ENCODE data around the gene ABCC12.

ABCC12 gene

DNA sequence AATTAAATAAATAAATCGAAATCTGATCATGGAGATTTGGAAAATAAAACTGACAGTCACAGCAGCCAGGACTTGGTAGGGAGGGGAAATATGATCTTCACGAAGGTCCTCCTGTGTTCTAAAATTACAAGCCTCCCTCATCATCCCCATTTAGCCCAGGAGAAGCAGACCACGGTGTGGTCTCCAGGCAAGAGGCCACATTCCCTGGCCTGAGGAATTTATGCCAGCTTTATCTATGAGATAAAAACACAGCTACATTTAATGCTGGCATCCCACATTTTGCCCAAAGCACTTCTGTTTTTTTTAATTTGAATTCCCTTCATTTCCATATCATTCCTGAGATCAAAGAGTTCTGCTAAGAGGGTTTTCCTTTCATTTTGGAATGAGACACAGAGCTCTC is 43.2 kb downstream of the ABCC12 start:
- no peak overlapping the region for H4K91ac ChIP-seq (ENCODE audit: low read depth, low read length, poor library complexity)
- H2BK5ac ChIP-seq (ENCODE audit: low read length) = no peak overlapping the region
- H3K36me3 ChIP-seq (replicated peaks in 1 of 2; ENCODE audit: control insufficient read depth in 2 of 2, insufficient read depth in 2 of 2, low read length in 2 of 2) = no peaks in the 10 kb centered on the region
- H3K23ac ChIP-seq (ENCODE audit: low read depth, low read length, poor library complexity) = no peak overlapping the region
- no peak overlapping the region for H2BK12ac ChIP-seq (ENCODE audit: low read length)
- H2BK15ac ChIP-seq (ENCODE audit: low read length) = no peak overlapping the region
- no peaks in the 10 kb centered on the region for H3K79me1 ChIP-seq (ENCODE audit: low read depth, low read length)
- DNase-seq (ENCODE audit: low spot score) = no peak
- H2BK120ac ChIP-seq (ENCODE audit: low read depth, low read length) = no peak overlapping the region
- peaks cover 3 to 19% of the 10 kb centered on the region in 2 donors for H3K4me1 ChIP-seq (ENCODE audit: control insufficient read depth in 2 of 2, insufficient read depth in 1 of 2, low read depth in 1 of 2, low read length in 2 of 2)
- WGBS, 2 donors (ENCODE audit: extremely low coverage in 2 of 2, insufficient read length in 2 of 2, insufficient replicate concordance in 1 of 2) = no CpG with 5 or more reads among the region's 3 CpGs
- no peak overlapping the region for H2AFZ ChIP-seq (ENCODE audit: low read length)
- H3K4me3 ChIP-seq (ENCODE audit: low read length in 2 of 2) = no peak overlapping the region
- no peak overlapping the region for H2AK5ac ChIP-seq (ENCODE audit: low read depth, low read length)
- no peak overlapping the region for H3K27ac ChIP-seq (replicated peaks; ENCODE audit: low read length)
- H3K4me2 ChIP-seq (ENCODE audit: insufficient read depth, low read length, poor library complexity, severe bottlenecking) = no peak overlapping the region
- H3K9me3 ChIP-seq (replicated peaks in 1 of 2; ENCODE audit: control insufficient read depth in 2 of 2, insufficient read depth in 1 of 2, low read depth in 1 of 2, low read length in 2 of 2) = no peaks in the 10 kb centered on the region
- H3K14ac ChIP-seq (ENCODE audit: low read length) = no peak overlapping the region
- no peak overlapping the region for H3K9ac ChIP-seq (ENCODE audit: low read depth, low read length, poor library complexity)
- H4K8ac ChIP-seq (ENCODE audit: low read depth, low read length) = no peak overlapping the region
- no peak overlapping the region for H3K4ac ChIP-seq (ENCODE audit: low read length)
- H3K18ac ChIP-seq (ENCODE audit: low read length) = no peak overlapping the region
- H3K27me3 ChIP-seq (ENCODE audit: control insufficient read depth in 3 of 3, insufficient read depth in 3 of 3, low read depth in 1 of 3, low read length in 3 of 3) = peaks cover 0 to 3% (median 0%) of the 10 kb centered on the region in 3 experiments

GRCh38 chr16:48110982-48111381 is 44.8 kb downstream of the ABCC12 start:
- Histone ChIP-seq H3K27me3 (ENCODE audit: control insufficient read depth in 3 of 3, insufficient read depth in 3 of 3, low read depth in 1 of 3, low read length in 3 of 3) (peaks cover 0 to 3% (median 0%) of the 10 kb centered on the region in 3 experiments), H3K18ac (ENCODE audit: low read length) (no peak overlapping the region), H3K23ac (ENCODE audit: low read depth, low read length, poor library complexity) (no peak overlapping the region), H3K9ac (ENCODE audit: low read depth, low read length, poor library complexity) (no peak overlapping the region), H3K4me3 (ENCODE audit: low read length in 2 of 2) (no peak overlapping the region), H2BK120ac (ENCODE audit: low read depth, low read length) (no peak overlapping the region), H3K4me2 (ENCODE audit: insufficient read depth, low read length, poor library complexity, severe bottlenecking) (no peak overlapping the region), H3K79me1 (ENCODE audit: low read depth, low read length) (no peaks in the 10 kb centered on the region), H2AK5ac (ENCODE audit: low read depth, low read length) (no peak overlapping the region), H2BK5ac (ENCODE audit: low read length) (no peak overlapping the region), H4K8ac (ENCODE audit: low read depth, low read length) (no peak overlapping the region), H3K27ac (replicated peaks; ENCODE audit: low read length) (no peak overlapping the region), H3K4ac (ENCODE audit: low read length) (no peak overlapping the region), H2BK12ac (ENCODE audit: low read length) (no peak overlapping the region), H2AFZ (ENCODE audit: low read length) (no peak overlapping the region), H2BK15ac (ENCODE audit: low read length) (no peak overlapping the region), H3K36me3 (replicated peaks in 1 of 2; ENCODE audit: control insufficient read depth in 2 of 2, insufficient read depth in 2 of 2, low read length in 2 of 2) (no peaks in the 10 kb centered on the region), H4K91ac (ENCODE audit: low read depth, low read length, poor library complexity) (no peak overlapping the region), H3K4me1 (ENCODE audit: control insufficient read depth in 2 of 2, insufficient read depth in 1 of 2, low read depth in 1 of 2, low read length in 2 of 2) (peaks cover 3 to 16% of the 10 kb centered on the region in 2 donors), H3K14ac (ENCODE audit: low read length) (no peak overlapping the region), H3K9me3 (replicated peaks in 1 of 2; ENCODE audit: control insufficient read depth in 2 of 2, insufficient read depth in 1 of 2, low read depth in 1 of 2, low read length in 2 of 2) (no peaks in the 10 kb centered on the region)
- no peak for DNase-seq (ENCODE audit: low spot score)
- no CpG with 5 or more reads among the region's 5 CpGs for WGBS, 2 donors (ENCODE audit: extremely low coverage in 2 of 2, insufficient read length in 2 of 2, insufficient replicate concordance in 1 of 2)

DNA sequence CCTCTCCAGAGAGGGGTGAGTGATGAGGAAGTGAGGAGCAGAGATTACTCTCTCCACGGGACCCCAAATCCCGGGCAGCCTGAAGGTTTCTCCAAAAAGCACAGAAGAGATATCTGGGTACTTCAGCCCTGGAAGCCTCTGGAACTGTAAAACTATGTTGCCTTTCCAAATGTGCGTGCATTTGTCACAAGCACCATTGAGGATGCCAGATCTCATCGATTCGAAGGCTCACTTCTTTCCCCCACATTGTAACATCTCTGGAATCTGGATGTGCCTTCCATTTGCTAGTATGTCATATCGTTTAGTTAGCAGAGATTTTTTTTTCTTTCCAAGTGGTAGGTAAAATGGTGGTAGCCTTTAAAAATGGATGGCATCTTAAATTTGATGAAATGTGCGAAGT is 45.8 kb downstream of the ABCC12 start:
- Histone ChIP-seq H3K18ac (ENCODE audit: low read length) (peak overlapping the region; percentile 4), H2BK12ac (ENCODE audit: low read length) (no peak overlapping the region)

DNA sequence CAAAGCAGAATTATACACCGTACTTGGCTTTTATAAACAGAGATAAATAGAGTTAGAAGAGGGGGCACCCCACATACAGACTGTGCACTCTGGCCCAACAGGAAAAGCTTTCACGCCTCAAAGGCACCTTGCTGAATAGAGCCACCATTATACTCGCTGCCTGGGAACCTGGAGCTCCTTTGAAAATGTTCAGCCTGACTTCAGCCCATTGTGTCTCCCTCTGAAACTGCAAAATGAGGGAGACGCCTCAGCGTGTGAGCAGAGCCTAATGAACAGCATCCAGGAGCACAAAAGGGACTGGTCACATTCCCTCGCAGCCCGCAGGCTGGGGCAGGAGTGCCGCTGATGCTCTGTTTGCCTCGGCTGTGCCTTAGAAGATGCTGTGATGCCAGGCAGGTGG is 46.3 kb downstream of the ABCC12 start:
- Histone ChIP-seq H3K14ac (ENCODE audit: low read length) (no peak overlapping the region), H3K4ac (ENCODE audit: low read length) (no peak overlapping the region), H4K91ac (ENCODE audit: low read depth, low read length, poor library complexity) (no peak overlapping the region), H2AK5ac (ENCODE audit: low read depth, low read length) (no peak overlapping the region), H2AFZ (ENCODE audit: low read length) (peak overlapping the region; percentile 47), H2BK5ac (ENCODE audit: low read length) (peak overlapping the region; percentile 14), H3K9me3 (replicated peaks in 1 of 2; ENCODE audit: control insufficient read depth in 2 of 2, insufficient read depth in 1 of 2, low read depth in 1 of 2, low read length in 2 of 2) (no peaks in the 10 kb centered on the region), H3K36me3 (replicated peaks in 1 of 2; ENCODE audit: control insufficient read depth in 2 of 2, insufficient read depth in 2 of 2, low read length in 2 of 2) (no peaks in the 10 kb centered on the region), H2BK120ac (ENCODE audit: low read depth, low read length) (no peak overlapping the region), H3K4me3 (ENCODE audit: low read length in 2 of 2) (no peak overlapping the region), H3K27ac (replicated peaks; ENCODE audit: low read length) (peak overlapping the region; percentile 11), H3K4me1 (ENCODE audit: control insufficient read depth in 2 of 2, insufficient read depth in 1 of 2, low read depth in 1 of 2, low read length in 2 of 2) (peaks cover 3 to 16% of the 10 kb centered on the region in 2 donors), H2BK12ac (ENCODE audit: low read length) (no peak overlapping the region), H3K9ac (ENCODE audit: low read depth, low read length, poor library complexity) (no peak overlapping the region), H2BK15ac (ENCODE audit: low read length) (no peak overlapping the region), H3K27me3 (ENCODE audit: control insufficient read depth in 3 of 3, insufficient read depth in 3 of 3, low read depth in 1 of 3, low read length in 3 of 3) (peaks cover 0 to 3% (median 0%) of the 10 kb centered on the region in 3 experiments), H3K4me2 (ENCODE audit: insufficient read depth, low read length, poor library complexity, severe bottlenecking) (peak overlapping the region; percentile 14), H3K18ac (ENCODE audit: low read length) (peak overlapping the region; percentile 4), H3K23ac (ENCODE audit: low read depth, low read length, poor library complexity) (no peak overlapping the region), H3K79me1 (ENCODE audit: low read depth, low read length) (no peaks in the 10 kb centered on the region), H4K8ac (ENCODE audit: low read depth, low read length) (no peak overlapping the region)
- peak; percentile 57 for DNase-seq (ENCODE audit: low spot score)
- no CpG with 5 or more reads among the region's 9 CpGs for WGBS, 2 donors (ENCODE audit: extremely low coverage in 2 of 2, insufficient read length in 2 of 2, insufficient replicate concordance in 1 of 2)

More for the DNA sequence above, 45.8 kb downstream of the ABCC12 start:
- no peaks in the 10 kb centered on the region for H3K36me3 ChIP-seq (replicated peaks in 1 of 2; ENCODE audit: control insufficient read depth in 2 of 2, insufficient read depth in 2 of 2, low read length in 2 of 2)
- no peak overlapping the region for H3K14ac ChIP-seq (ENCODE audit: low read length)
- no peak overlapping the region for H2AK5ac ChIP-seq (ENCODE audit: low read depth, low read length)
- peaks cover 0 to 3% (median 0%) of the 10 kb centered on the region in 3 experiments for H3K27me3 ChIP-seq (ENCODE audit: control insufficient read depth in 3 of 3, insufficient read depth in 3 of 3, low read depth in 1 of 3, low read length in 3 of 3)
- H3K9me3 ChIP-seq (replicated peaks in 1 of 2; ENCODE audit: control insufficient read depth in 2 of 2, insufficient read depth in 1 of 2, low read depth in 1 of 2, low read length in 2 of 2) = no peaks in the 10 kb centered on the region
- H4K8ac ChIP-seq (ENCODE audit: low read depth, low read length) = no peak overlapping the region
- no peak overlapping the region for H3K4ac ChIP-seq (ENCODE audit: low read length)
- H2BK120ac ChIP-seq (ENCODE audit: low read depth, low read length) = no peak overlapping the region
- no peak overlapping the region for H3K9ac ChIP-seq (ENCODE audit: low read depth, low read length, poor library complexity)
- H3K4me2 ChIP-seq (ENCODE audit: insufficient read depth, low read length, poor library complexity, severe bottlenecking) = no peak overlapping the region
- no CpG with 5 or more reads among the region's 7 CpGs for WGBS, 2 donors (ENCODE audit: extremely low coverage in 2 of 2, insufficient read length in 2 of 2, insufficient replicate concordance in 1 of 2)
- peak overlapping the region; percentile 47 for H2AFZ ChIP-seq (ENCODE audit: low read length)
- H3K23ac ChIP-seq (ENCODE audit: low read depth, low read length, poor library complexity) = no peak overlapping the region
- no peaks in the 10 kb centered on the region for H3K79me1 ChIP-seq (ENCODE audit: low read depth, low read length)
- H3K4me1 ChIP-seq (ENCODE audit: control insufficient read depth in 2 of 2, insufficient read depth in 1 of 2, low read depth in 1 of 2, low read length in 2 of 2) = peaks cover 3 to 16% of the 10 kb centered on the region in 2 donors
- H2BK15ac ChIP-seq (ENCODE audit: low read length) = no peak overlapping the region
- H3K4me3 ChIP-seq (ENCODE audit: low read length in 2 of 2) = no peak overlapping the region
- H2BK5ac ChIP-seq (ENCODE audit: low read length) = peak overlapping the region; percentile 14
- H3K27ac ChIP-seq (replicated peaks; ENCODE audit: low read length) = peak overlapping the region; percentile 9
- no peak overlapping the region for H4K91ac ChIP-seq (ENCODE audit: low read depth, low read length, poor library complexity)
- no peak for DNase-seq (ENCODE audit: low spot score)
